ENCODE data around the gene VSIG10L.

VSIG10L gene

GRCh38 chr19:51294977-51295375 is 47.0 kb downstream of the VSIG10L start:
- no peak overlapping the region for H3K4me3 ChIP-seq (ENCODE audit: low read length)
- TF ChIP-seq ZNF274 (IDR thresholded peaks at IDR 0.05; ENCODE audit: low read depth, low read length): no peak

- TF ChIP-seq ZNF274 (IDR thresholded peaks at IDR 0.05; ENCODE audit: low read depth, low read length): no peak
These were observed 47.5 kb downstream of the VSIG10L start for GRCh38 chr19:51294211-51294976.

GRCh38 chr19:51293571-51294210 is 48.2 kb downstream of the VSIG10L start:
- TF ChIP-seq ZNF274 (IDR thresholded peaks at IDR 0.05; ENCODE audit: low read depth, low read length): no peak

More at GRCh38 chr19:51294211-51294976, 47.5 kb downstream of the VSIG10L start:
- no peak overlapping the region for H3K4me3 ChIP-seq (ENCODE audit: low read length)

GRCh38 chr19:51292971-51293370 is 49.0 kb downstream of the VSIG10L start:
- TF ChIP-seq ZNF274 (IDR thresholded peaks at IDR 0.05; ENCODE audit: low read depth, low read length): no peak
- H3K4me3 ChIP-seq (ENCODE audit: low read length): no peak overlapping the region

More at GRCh38 chr19:51293571-51294210, 48.2 kb downstream of the VSIG10L start:
- no peak overlapping the region for H3K4me3 ChIP-seq (ENCODE audit: low read length)

- TF ChIP-seq ZNF274 (IDR thresholded peaks at IDR 0.05; ENCODE audit: low read depth, low read length): no peak
- no peak overlapping the region for H3K4me3 ChIP-seq (ENCODE audit: low read length)
These were observed 52.3 kb downstream of the VSIG10L start for GRCh38 chr19:51289635-51290034.

GRCh38 chr19:51285682-51286081 is 56.3 kb downstream of the VSIG10L start:
- TF ChIP-seq ZNF274 (IDR thresholded peaks at IDR 0.05; ENCODE audit: low read depth, low read length): no peak
- no peak overlapping the region for H3K4me3 ChIP-seq (ENCODE audit: low read length)

- no peak for TF ChIP-seq ZNF274 (IDR thresholded peaks at IDR 0.05; ENCODE audit: low read depth, low read length)
- no peak overlapping the region for H3K4me3 ChIP-seq (ENCODE audit: low read length)
These were observed 59.6 kb downstream of the VSIG10L start for GRCh38 chr19:51282335-51282734.

Measured in GM08714 (cell line).